ENCODE data around the gene ADIPOR1. TPM values are rescaled to one million over a fixed set of nuclear protein-coding genes. Genes with fewer than 3 reads are reported as not detected.
"Not testable (repeated sequence)": the region's sequence is repeated elsewhere in the genome, so short reads cannot be mapped to it uniquely, and the experiment has no call there.

The ADIPOR1 gene
- total and polyA plus RNA-seq, 7 experiments from 2014 or later: 51.9 to 93.8 (median 69.6) TPM

GRCh38 chr1:202940561-202940960 lies 17.6 kb downstream of the ADIPOR1 start:
- POLR2A ChIA-PET: interaction anchor here (0.7 kb wide), 1 partner anchor 12 kb away, joined by 3 read pairs; no protein-coding TSS in a partner anchor
- no peaks in the 10 kb centered on the region for H3K9me3 ChIP-seq (ENCODE audit: control insufficient read depth in 2 of 3, low read length in 3 of 3)
- no peaks in the 10 kb centered on the region for H3K4me1 Mint-ChIP-seq
- H3K36me3 ChIP-seq (ENCODE audit: control insufficient read depth in 2 of 3, insufficient read depth in 3 of 3, low read length in 3 of 3): peaks cover 17 to 52% (median 19%) of the 10 kb centered on the region in 3 experiments
- peaks cover 7 to 36% (median 20%) of the 10 kb centered on the region in 5 donors for H3K36me3 Mint-ChIP-seq
- H3K27me3 ChIP-seq (ENCODE audit: control insufficient read depth in 2 of 2, insufficient read depth in 2 of 2, low read length in 2 of 2): no peaks in the 10 kb centered on the region
- H3K27ac ChIP-seq (ENCODE audit: low read depth, low read length): no peak overlapping the region
- CTCF ChIA-PET: no interaction called here
- no peak overlapping the region for H3K4me3 Mint-ChIP-seq
- intact Hi-C loops (cut with micrococcal nuclease): no loop called here
- no peak overlapping the region for H3K27ac Mint-ChIP-seq
- H3K4me1 ChIP-seq (ENCODE audit: control insufficient read depth in 2 of 2, insufficient read depth in 2 of 2, low read length in 2 of 2): no peaks in the 10 kb centered on the region
- DNase-seq: no peak
- H3K27me3 Mint-ChIP-seq: peaks cover 0 to 4% (median 0%) of the 10 kb centered on the region in 5 donors
- H3K9me3 Mint-ChIP-seq: no peaks in the 10 kb centered on the region
- ATAC-seq: no peak
- H3K4me3 ChIP-seq (ENCODE audit: low read length): no peak overlapping the region

GRCh38 chr1:202938287-202938925 lies 19.7 kb downstream of the ADIPOR1 start:
- H3K36me3 ChIP-seq (ENCODE audit: control insufficient read depth in 2 of 3, insufficient read depth in 3 of 3, low read length in 3 of 3): peaks cover 0 to 31% (median 8%) of the 10 kb centered on the region in 3 experiments
- ChIA-PET CTCF (no interaction called here), POLR2A (no interaction called here)
- no peak overlapping the region for H3K27ac ChIP-seq (ENCODE audit: low read depth, low read length)
- H3K27me3 Mint-ChIP-seq: peaks cover 5 to 20% (median 15%) of the 10 kb centered on the region in 5 donors
- H3K36me3 Mint-ChIP-seq: peaks cover 7 to 23% (median 12%) of the 10 kb centered on the region in 5 donors
- H3K4me3 Mint-ChIP-seq: no peak overlapping the region
- H3K4me3 ChIP-seq (ENCODE audit: low read length): no peak overlapping the region
- DNase-seq (no peak), ATAC-seq (no peak)
- H3K4me1 ChIP-seq (ENCODE audit: control insufficient read depth in 2 of 2, insufficient read depth in 2 of 2, low read length in 2 of 2): no peaks in the 10 kb centered on the region
- H3K4me1 Mint-ChIP-seq: no peaks in the 10 kb centered on the region
- H3K27ac Mint-ChIP-seq: no peak overlapping the region
- intact Hi-C loops (cut with micrococcal nuclease): no loop called here
- H3K9me3 ChIP-seq (ENCODE audit: control insufficient read depth in 2 of 3, low read length in 3 of 3): no peaks in the 10 kb centered on the region
- peaks cover 0 to under 1% (median 0%) of the 10 kb centered on the region in 11 donors for H3K9me3 Mint-ChIP-seq
- no peaks in the 10 kb centered on the region for H3K27me3 ChIP-seq (ENCODE audit: control insufficient read depth in 2 of 2, insufficient read depth in 2 of 2, low read length in 2 of 2)

- CTCF ChIA-PET; H3K27me3 ChIP-seq (ENCODE audit: control insufficient read depth in 2 of 2, insufficient read depth in 2 of 2, low read length in 2 of 2); H3K27ac Mint-ChIP-seq; H3K4me3 ChIP-seq (ENCODE audit: low read length); H3K4me1 Mint-ChIP-seq; H3K9me3 ChIP-seq (ENCODE audit: control insufficient read depth in 2 of 3, low read length in 3 of 3); DNase-seq; H3K27ac ChIP-seq (ENCODE audit: low read depth, low read length); H3K4me3 Mint-ChIP-seq; H3K9me3 Mint-ChIP-seq; intact Hi-C loops (cut with micrococcal nuclease); POLR2A ChIA-PET; H3K4me1 ChIP-seq (ENCODE audit: control insufficient read depth in 2 of 2, insufficient read depth in 2 of 2, low read length in 2 of 2); ATAC-seq: not testable (repeated sequence)
- Mint-ChIP-seq H3K36me3 (peaks cover 0 to 14% (median 0%) of the 10 kb centered on the region in 5 donors), H3K27me3 (peaks cover 5 to 27% (median 15%) of the 10 kb centered on the region in 5 donors)
- H3K36me3 ChIP-seq (ENCODE audit: control insufficient read depth in 2 of 3, insufficient read depth in 3 of 3, low read length in 3 of 3): peaks cover 0 to 13% (median 4%) of the 10 kb centered on the region in 3 experiments
These were observed 21.7 kb downstream of the ADIPOR1 start for GRCh38 chr1:202936409-202936808.

- H3K4me3 Mint-ChIP-seq: no peak overlapping the region
- Histone ChIP-seq H3K9me3 (ENCODE audit: control insufficient read depth in 2 of 3, low read length in 3 of 3) (no peaks in the 10 kb centered on the region), H3K36me3 (ENCODE audit: control insufficient read depth in 2 of 3, insufficient read depth in 3 of 3, low read length in 3 of 3) (peaks cover 0 to 7% (median 4%) of the 10 kb centered on the region in 3 experiments), H3K27ac (ENCODE audit: low read depth, low read length) (no peak overlapping the region), H3K27me3 (ENCODE audit: control insufficient read depth in 2 of 2, insufficient read depth in 2 of 2, low read length in 2 of 2) (no peaks in the 10 kb centered on the region), H3K4me3 (ENCODE audit: low read length) (no peak overlapping the region), H3K4me1 (ENCODE audit: control insufficient read depth in 2 of 2, insufficient read depth in 2 of 2, low read length in 2 of 2) (no peaks in the 10 kb centered on the region)
- H3K9me3 Mint-ChIP-seq: peaks cover 0 to 3% (median 0%) of the 10 kb centered on the region in 11 donors
- ChIA-PET CTCF (no interaction called here), POLR2A (no interaction called here)
- DNase-seq (no peak), ATAC-seq (no peak)
- H3K36me3 Mint-ChIP-seq: peaks cover 0 to 8% (median 0%) of the 10 kb centered on the region in 5 donors
- intact Hi-C loops (cut with micrococcal nuclease): no loop called here
- H3K27ac Mint-ChIP-seq: no peak overlapping the region
- H3K4me1 Mint-ChIP-seq: no peaks in the 10 kb centered on the region
- H3K27me3 Mint-ChIP-seq: peaks cover 5 to 28% (median 15%) of the 10 kb centered on the region in 5 donors
These were observed 22.3 kb downstream of the ADIPOR1 start for GRCh38 chr1:202935844-202936243.

GRCh38 chr1:202934755-202935154 lies 23.4 kb downstream of the ADIPOR1 start:
- H3K27me3 ChIP-seq (ENCODE audit: control insufficient read depth in 2 of 2, insufficient read depth in 2 of 2, low read length in 2 of 2): no peaks in the 10 kb centered on the region
- H3K27ac ChIP-seq (ENCODE audit: low read depth, low read length): no peak overlapping the region
- no peaks in the 10 kb centered on the region for H3K4me1 Mint-ChIP-seq
- no peak overlapping the region for H3K4me3 ChIP-seq (ENCODE audit: low read length)
- no peak for DNase-seq
- ChIA-PET POLR2A (no interaction called here), CTCF (no interaction called here)
- H3K4me1 ChIP-seq (ENCODE audit: control insufficient read depth in 2 of 2, insufficient read depth in 2 of 2, low read length in 2 of 2): no peaks in the 10 kb centered on the region
- H3K9me3 Mint-ChIP-seq: peaks cover 0 to 3% (median 0%) of the 10 kb centered on the region in 11 donors
- H3K36me3 Mint-ChIP-seq: peaks cover 0 to 5% (median 0%) of the 10 kb centered on the region in 5 donors
- intact Hi-C loops (cut with micrococcal nuclease): no loop called here
- H3K27ac Mint-ChIP-seq: no peak overlapping the region
- H3K36me3 ChIP-seq (ENCODE audit: control insufficient read depth in 2 of 3, insufficient read depth in 3 of 3, low read length in 3 of 3): no peaks in the 10 kb centered on the region
- H3K27me3 Mint-ChIP-seq: peaks cover 5 to 33% (median 15%) of the 10 kb centered on the region in 5 donors
- H3K9me3 ChIP-seq (ENCODE audit: control insufficient read depth in 2 of 3, low read length in 3 of 3): no peaks in the 10 kb centered on the region
- ATAC-seq: no peak
- no peak overlapping the region for H3K4me3 Mint-ChIP-seq

GRCh38 chr1:202932476-202932875 lies 25.6 kb downstream of the ADIPOR1 start:
- Mint-ChIP-seq H3K36me3 (peaks cover 0 to 5% (median 0%) of the 10 kb centered on the region in 5 donors), H3K4me1 (no peaks in the 10 kb centered on the region), H3K27ac (no peak overlapping the region), H3K4me3 (no peak overlapping the region), H3K9me3 (peaks cover 0 to 3% (median 0%) of the 10 kb centered on the region in 11 donors), H3K27me3 (peaks cover 5 to 38% (median 15%) of the 10 kb centered on the region in 5 donors)
- Histone ChIP-seq H3K4me3 (ENCODE audit: low read length) (no peak overlapping the region), H3K9me3 (ENCODE audit: control insufficient read depth in 2 of 3, low read length in 3 of 3) (no peaks in the 10 kb centered on the region), H3K36me3 (ENCODE audit: control insufficient read depth in 2 of 3, insufficient read depth in 3 of 3, low read length in 3 of 3) (no peaks in the 10 kb centered on the region), H3K4me1 (ENCODE audit: control insufficient read depth in 2 of 2, insufficient read depth in 2 of 2, low read length in 2 of 2) (no peaks in the 10 kb centered on the region), H3K27ac (ENCODE audit: low read depth, low read length) (no peak overlapping the region), H3K27me3 (ENCODE audit: control insufficient read depth in 2 of 2, insufficient read depth in 2 of 2, low read length in 2 of 2) (no peaks in the 10 kb centered on the region)
- CTCF ChIA-PET: no interaction called here
- intact Hi-C loops (cut with micrococcal nuclease): no loop called here
- ATAC-seq: no peak
- POLR2A ChIA-PET: no interaction called here
- DNase-seq: no peak

Measured in naive thymus-derived CD4-positive, alpha-beta T cell (primary cell).